Activated T-cell treated with anti-CD3 and anti-CD28 coated beads, Interleukin-2, amount 50 U/mL, for 4 hours (primary cell): ENCODE measurements around the gene RPL38. TPM values are rescaled to one million over a fixed set of nuclear protein-coding genes. Genes with fewer than 3 reads are reported as not detected.

ENCODE experiments used
- ATAC-seq, 2 donors: fragments of 200-7000 bp; cut with Tn5 transposase; one replicate each; pipeline ENCODE4 v1.10.0; 2021
- DNase-seq: peaks from one replicate; pipeline ENCODE4 v3.0.0-alpha.2; 2020
- H3K27me3 Mint-ChIP-seq: one replicate; pipeline ENCODE4 v1.8.0; 2021; ENCODE audit warnings: low read depth, mixed read lengths
- H3K36me3 Mint-ChIP-seq: one replicate; pipeline ENCODE4 v1.8.0; 2022; ENCODE audit warnings: mixed read lengths; ENCODE audit not compliant: insufficient read depth
- H3K4me1 Mint-ChIP-seq: one replicate; pipeline ENCODE4 v1.8.0; 2021; ENCODE audit warnings: low read depth, mixed read lengths
- H3K4me3 Mint-ChIP-seq: one replicate; pipeline ENCODE4 v1.8.0; 2021; ENCODE audit warnings: mild to moderate bottlenecking, moderate library complexity, mixed read lengths
- H3K9me3 Mint-ChIP-seq: one replicate; pipeline ENCODE4 v1.8.0; 2021; ENCODE audit warnings: mixed read lengths
- total RNA-seq, 3 donors: library from RNA; stranded (reverse); gene quantifications; one replicate each; pipeline ENCODE4 v1.2.1, GENCODE V29; 2021

The RPL38 gene
- total RNA-seq, 3 donors from 2014 or later: 1,282 to 1,442 (median 1,420) TPM

DNA sequence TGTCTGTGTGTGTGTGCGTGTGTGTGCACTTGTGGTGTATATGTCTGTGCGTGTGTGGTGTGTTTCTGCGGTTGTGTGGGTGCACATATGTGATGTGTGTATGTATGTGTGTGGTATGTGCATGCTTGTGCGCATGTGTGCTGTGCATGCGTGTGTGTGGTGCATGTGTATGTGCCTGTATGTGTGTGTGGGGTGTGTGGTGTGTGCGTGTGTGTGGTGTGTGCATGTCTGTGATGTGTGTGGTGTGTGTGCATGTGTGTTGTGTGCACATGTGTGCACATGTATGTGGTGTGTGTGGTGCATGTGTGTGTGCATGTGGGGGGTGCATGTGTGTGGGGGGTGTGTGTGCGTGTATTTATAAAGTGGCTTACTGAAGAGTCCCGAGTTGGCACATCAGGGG is 47.6 kb downstream of the RPL38 start:
- Mint-ChIP-seq H3K36me3 (peaks cover 6% of the 10 kb centered on the region), H3K4me1 (no peaks in the 10 kb centered on the region), H3K9me3 (no peaks in the 10 kb centered on the region), H3K27me3 (no peaks in the 10 kb centered on the region), H3K4me3 (no peak overlapping the region)
- DNase-seq (no peak), ATAC-seq (no peak)

- no peaks in the 10 kb centered on the region for H3K27me3 Mint-ChIP-seq
- ATAC-seq (no peak), DNase-seq (no peak)
- H3K36me3 Mint-ChIP-seq: peaks cover 5% of the 10 kb centered on the region
- H3K4me3 Mint-ChIP-seq: no peak overlapping the region
- no peaks in the 10 kb centered on the region for H3K9me3 Mint-ChIP-seq
- H3K4me1 Mint-ChIP-seq: no peaks in the 10 kb centered on the region
Observed at GRCh38 chr17:74251569-74251968, 48.1 kb downstream of the RPL38 start.

GRCh38 chr17:74252211-74252610 is 48.7 kb downstream of the RPL38 start:
- Mint-ChIP-seq H3K4me3 (no peak overlapping the region), H3K27me3 (no peaks in the 10 kb centered on the region), H3K4me1 (no peaks in the 10 kb centered on the region), H3K36me3 (peaks cover 4% of the 10 kb centered on the region), H3K9me3 (no peaks in the 10 kb centered on the region)
- ATAC-seq (no peak), DNase-seq (no peak)

GRCh38 chr17:74253036-74253435 is 49.6 kb downstream of the RPL38 start:
- H3K4me3 Mint-ChIP-seq: no peak overlapping the region
- H3K9me3 Mint-ChIP-seq: no peaks in the 10 kb centered on the region
- H3K36me3 Mint-ChIP-seq: peaks cover 4% of the 10 kb centered on the region
- H3K27me3 Mint-ChIP-seq: no peaks in the 10 kb centered on the region
- ATAC-seq: no peak
- no peaks in the 10 kb centered on the region for H3K4me1 Mint-ChIP-seq
- no peak for DNase-seq

GRCh38 chr17:74257311-74257710 is 53.8 kb downstream of the RPL38 start:
- Mint-ChIP-seq H3K4me3 (no peak overlapping the region), H3K9me3 (no peaks in the 10 kb centered on the region), H3K27me3 (no peaks in the 10 kb centered on the region), H3K36me3 (peaks cover 4% of the 10 kb centered on the region), H3K4me1 (no peaks in the 10 kb centered on the region)
- ATAC-seq: no peak
- no peak for DNase-seq

GRCh38 chr17:74259667-74260524 is 56.4 kb downstream of the RPL38 start:
- Mint-ChIP-seq H3K4me3 (no peak overlapping the region), H3K27me3 (no peaks in the 10 kb centered on the region), H3K36me3 (no peaks in the 10 kb centered on the region), H3K9me3 (no peaks in the 10 kb centered on the region), H3K4me1 (peaks cover 3% of the 10 kb centered on the region)
- ATAC-seq: no peak
- no peak for DNase-seq

Other genes starting within 250 kb of the RPL38 start
- 1 to 10 TPM; 2.0 to 4.5 (median 3.5) TPM for gene TTYH2, start 9.9 kb downstream of the RPL38 start, total RNA-seq
- not detected for gene DNAI2, start 70.6 kb downstream of the RPL38 start, total RNA-seq
- gene KIF19, start 122.5 kb downstream of the RPL38 start, total RNA-seq: not detected
- not detected for gene BTBD17, start 158.2 kb downstream of the RPL38 start, total RNA-seq
- not detected for gene GPR142, start 163.8 kb downstream of the RPL38 start, total RNA-seq
- under 1 TPM; 0.49 to 0.76 (median 0.63) TPM for gene GPRC5C, start 228.4 kb downstream of the RPL38 start, total RNA-seq